OCI-LY1 (cell line): ENCODE data around the gene NEURL2.

ENCODE experiments used
- EZH2 ChIP-seq: fragments of 200-600 bp; sonication (generic), shearing (Covaris generic); IDR thresholded peaks from 2 replicates; pipeline ENCODE4 v1.8.0; 2017; ENCODE audit warnings: borderline replicate concordance, mixed run types, mild to moderate bottlenecking, antibody characterized with exemption, low read length, moderate library complexity, mixed read lengths
- TF ChIP-seq, protein P1 (sequence below): fragments of 200-600 bp; sonication (generic), shearing (Covaris generic); IDR thresholded peaks from 2 replicates; pipeline ENCODE4 v1.5.1; 2017; ENCODE audit warnings: mild to moderate bottlenecking, antibody characterized with exemption, low read length, moderate library complexity, mixed read lengths

DNA sequence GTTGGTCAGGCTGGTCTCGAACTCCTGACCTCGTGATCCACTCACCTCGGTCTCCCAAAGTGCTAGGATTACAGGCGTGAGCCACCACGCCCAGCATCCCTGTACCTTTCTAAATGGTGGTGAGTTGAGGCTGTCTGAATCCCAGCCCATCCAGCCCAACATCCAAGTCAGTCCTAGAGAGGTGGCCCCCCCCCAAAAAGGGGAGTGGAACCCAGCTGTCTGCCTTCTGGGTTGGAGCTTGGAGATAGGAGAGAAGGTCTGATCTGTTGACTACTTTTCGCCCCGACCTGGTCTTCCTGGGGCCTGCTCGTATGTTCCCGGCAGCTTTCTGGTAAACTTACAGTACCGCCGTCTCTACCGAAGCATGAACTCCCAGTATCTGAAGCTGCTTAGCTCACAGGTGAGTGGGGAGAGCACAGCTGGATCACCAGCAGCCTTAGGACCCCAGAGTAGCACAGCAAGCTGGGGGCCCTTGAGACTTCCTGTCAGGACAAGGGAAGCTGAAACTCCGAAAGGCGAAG is 5.7 kb upstream of the NEURL2 start:
- TF ChIP-seq, protein P1, sequence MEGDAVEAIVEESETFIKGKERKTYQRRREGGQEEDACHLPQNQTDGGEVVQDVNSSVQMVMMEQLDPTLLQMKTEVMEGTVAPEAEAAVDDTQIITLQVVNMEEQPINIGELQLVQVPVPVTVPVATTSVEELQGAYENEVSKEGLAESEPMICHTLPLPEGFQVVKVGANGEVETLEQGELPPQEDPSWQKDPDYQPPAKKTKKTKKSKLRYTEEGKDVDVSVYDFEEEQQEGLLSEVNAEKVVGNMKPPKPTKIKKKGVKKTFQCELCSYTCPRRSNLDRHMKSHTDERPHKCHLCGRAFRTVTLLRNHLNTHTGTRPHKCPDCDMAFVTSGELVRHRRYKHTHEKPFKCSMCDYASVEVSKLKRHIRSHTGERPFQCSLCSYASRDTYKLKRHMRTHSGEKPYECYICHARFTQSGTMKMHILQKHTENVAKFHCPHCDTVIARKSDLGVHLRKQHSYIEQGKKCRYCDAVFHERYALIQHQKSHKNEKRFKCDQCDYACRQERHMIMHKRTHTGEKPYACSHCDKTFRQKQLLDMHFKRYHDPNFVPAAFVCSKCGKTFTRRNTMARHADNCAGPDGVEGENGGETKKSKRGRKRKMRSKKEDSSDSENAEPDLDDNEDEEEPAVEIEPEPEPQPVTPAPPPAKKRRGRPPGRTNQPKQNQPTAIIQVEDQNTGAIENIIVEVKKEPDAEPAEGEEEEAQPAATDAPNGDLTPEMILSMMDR: no peak
- no peak for TF ChIP-seq EZH2
